LHCN-M2 (cell line): ENCODE measurements around the gene NUP58. TPM values are rescaled to one million over a fixed set of nuclear protein-coding genes. Genes with fewer than 3 reads are reported as not detected.
A peak's percentile ranks its signal among the peaks of the same experiment; 100 is the strongest.

Experiments used
- DNase-seq: peaks from one replicate; pipeline ENCODE4 v3.0.0-alpha.2; 2012; ENCODE audit warnings: low read depth
- polyA plus RNA-seq: library from polyadenylated mRNA; unstranded; fragments of >200 nt; gene quantifications from one replicate; pipeline ENCODE4 v1.2.1, GENCODE V29; 2012; ENCODE audit warnings: missing spikeins
- total RNA-seq: library from RNA; depleted of rRNA; stranded (reverse); fragments of >200 nt; gene quantifications from 2 replicates; pipeline ENCODE4 v1.2.3, GENCODE V29; 2014; rRNA removed

NUP58 gene, protein sequence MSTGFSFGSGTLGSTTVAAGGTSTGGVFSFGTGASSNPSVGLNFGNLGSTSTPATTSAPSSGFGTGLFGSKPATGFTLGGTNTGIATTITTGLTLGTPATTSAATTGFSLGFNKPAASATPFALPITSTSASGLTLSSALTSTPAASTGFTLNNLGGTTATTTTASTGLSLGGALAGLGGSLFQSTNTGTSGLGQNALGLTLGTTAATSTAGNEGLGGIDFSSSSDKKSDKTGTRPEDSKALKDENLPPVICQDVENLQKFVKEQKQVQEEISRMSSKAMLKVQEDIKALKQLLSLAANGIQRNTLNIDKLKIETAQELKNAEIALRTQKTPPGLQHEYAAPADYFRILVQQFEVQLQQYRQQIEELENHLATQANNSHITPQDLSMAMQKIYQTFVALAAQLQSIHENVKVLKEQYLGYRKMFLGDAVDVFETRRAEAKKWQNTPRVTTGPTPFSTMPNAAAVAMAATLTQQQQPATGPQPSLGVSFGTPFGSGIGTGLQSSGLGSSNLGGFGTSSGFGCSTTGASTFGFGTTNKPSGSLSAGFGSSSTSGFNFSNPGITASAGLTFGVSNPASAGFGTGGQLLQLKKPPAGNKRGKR
- 90.0 and 91.1 TPM in 2 replicates for total RNA-seq
- 12.8 TPM for polyA plus RNA-seq

DNA sequence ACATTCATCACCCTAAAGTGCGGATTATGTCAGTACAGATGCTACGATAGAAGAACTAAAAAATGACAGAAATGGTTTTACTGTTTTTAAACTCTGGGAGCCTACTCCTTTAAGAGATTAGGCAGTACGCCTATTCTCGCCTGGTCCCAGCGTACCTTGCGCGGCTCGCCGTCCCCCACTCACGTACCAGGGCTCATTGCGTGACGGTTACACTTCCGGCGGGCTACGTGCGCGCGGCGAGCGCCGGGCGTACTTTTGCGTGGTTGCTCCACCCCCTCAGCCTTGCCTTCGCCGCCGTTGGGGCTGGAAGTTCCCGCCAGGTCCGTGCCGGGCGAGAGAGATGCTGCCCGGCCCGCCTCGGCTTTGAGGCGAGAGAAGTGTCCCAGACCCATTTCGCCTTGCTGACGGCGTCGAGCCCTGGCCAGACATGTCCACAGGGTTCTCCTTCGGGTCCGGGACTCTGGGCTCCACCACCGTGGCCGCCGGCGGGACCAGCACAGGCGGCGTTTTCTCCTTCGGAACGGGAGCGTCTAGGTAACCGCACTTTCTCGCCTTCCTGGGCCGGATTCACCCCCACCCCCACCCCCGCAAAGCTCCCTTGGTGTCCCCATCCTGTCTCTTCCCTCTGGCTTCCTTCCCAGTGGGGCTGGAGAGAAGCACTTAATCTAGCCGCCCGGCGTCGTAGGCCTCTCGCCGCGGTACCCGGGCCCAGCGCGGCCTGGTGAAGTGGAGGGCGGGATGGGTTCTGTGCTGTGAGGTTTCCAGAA is at the start of gene NUP58:
Gene NUP58 (plus strand): TSS at position 279 of the 767 bp plus-strand sequence. CDS start 149 bp downstream, at position 428.
- DNase-seq: peak; percentile 94

DNA sequence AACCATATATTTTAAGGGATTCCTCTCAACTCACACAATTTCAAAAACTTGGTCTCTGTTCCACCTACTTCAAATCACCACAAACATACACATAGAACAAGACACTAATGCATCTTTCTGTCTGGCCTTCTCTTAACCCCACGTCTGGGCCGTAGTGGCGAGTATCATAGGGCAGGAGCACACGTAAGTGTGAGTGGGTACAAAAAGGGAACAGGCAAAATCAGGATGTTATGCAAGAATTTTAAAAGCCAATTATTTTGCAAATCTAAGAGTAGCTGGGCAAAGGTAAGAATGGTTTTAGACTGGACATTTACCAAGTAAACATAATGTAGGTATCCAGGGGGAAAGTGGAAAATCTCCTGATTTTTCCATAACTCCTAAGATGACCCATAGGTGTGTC is 49.2 kb upstream of the NUP58 start:
- DNase-seq: no peak

DNA sequence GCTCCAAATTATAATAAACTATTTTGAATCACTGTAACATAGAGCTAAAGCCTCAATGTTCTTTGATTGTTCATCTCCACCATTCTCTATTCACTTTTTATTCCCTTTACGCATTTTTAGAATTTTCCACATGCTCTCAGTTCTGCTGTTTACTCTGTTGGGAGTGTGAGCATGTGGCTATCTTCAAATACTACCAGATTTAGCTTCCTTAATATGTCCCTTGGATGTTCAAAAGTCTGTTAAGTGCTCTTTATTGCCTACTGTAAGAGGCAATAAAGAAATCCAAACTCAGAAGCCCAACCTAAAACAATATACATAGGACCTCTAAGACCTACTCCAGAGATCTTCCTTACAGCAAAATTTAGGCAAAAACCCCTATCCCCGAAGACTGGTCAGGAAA is 48.7 kb upstream of the NUP58 start:
- no peak for DNase-seq

DNA sequence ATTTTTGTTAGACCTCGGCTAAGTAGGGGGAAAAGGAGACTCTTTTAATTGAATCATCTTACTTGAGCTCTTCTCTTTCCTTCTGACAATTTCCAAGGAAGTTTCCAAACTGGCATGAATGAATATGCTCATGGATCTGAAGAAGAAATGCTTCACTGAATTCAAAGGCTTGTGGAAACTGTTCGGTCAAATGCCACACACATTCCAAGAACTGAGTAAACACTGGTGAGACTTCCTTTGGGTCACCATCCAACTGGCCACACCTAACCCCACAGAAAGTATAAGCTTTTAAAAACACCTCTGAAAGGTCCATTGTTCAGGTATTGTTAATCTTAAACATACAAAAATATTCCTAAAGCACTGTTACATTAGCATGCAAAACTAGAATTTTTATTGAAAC is 47.7 kb upstream of the NUP58 start:
- DNase-seq: no peak

DNA sequence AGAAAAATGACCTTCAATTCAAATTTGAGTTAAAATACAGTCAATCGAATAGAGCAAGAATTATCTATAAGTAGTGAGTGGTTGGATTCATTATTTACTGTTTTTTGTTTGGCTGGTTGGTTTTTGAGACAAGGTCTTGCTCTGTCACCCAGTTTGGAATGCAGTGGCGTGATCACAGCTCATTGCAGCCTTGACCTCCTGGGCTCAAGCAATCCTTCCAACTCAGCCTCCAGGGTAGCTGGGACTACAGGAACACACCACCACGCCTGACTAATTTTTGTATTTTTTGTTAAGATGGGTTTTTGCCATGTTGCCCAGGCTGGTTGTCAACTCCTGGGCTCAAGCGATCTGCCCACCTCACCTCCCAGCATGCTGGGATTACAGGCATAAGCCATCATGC is 39.2 kb upstream of the NUP58 start:
- DNase-seq: no peak

DNA sequence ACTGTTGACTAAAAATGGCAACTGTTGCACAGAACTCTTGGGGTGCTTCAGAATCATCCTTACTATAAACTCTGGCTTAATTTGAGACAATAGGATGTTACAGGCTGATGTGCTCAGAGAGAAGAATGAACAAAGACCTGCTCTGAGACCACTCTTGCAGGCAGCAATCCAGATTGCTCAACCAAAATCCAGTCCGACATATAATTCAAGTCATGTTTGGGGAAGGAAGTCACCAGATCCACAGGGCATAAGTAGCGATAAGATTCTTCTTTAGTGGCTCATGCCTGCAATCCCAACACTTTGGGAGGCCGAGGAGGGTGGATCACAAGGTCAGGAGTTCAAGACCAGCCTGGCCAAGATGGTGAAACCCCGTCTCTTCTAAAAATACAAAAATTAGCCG is 34.7 kb upstream of the NUP58 start:
- DNase-seq: no peak

DNA sequence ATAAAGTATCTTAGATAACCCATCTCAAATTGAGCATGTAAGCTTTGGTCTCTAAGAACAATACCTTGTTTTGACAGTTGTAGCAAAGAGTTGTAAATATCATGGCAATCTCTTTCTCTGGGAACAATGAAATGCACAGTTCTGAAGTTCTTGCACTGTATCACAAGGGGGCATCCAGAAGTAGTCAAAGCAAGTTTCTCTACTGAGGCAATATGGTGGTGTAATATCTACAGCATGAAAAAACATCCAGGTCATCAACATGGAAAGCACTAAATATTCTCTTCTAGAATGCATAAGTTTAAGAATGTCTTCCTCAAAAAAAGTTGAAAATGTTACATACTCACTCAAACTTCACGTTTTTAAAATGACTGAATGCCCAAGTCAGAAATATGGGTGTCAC is 33.7 kb upstream of the NUP58 start:
- DNase-seq: peak; percentile 17

DNA sequence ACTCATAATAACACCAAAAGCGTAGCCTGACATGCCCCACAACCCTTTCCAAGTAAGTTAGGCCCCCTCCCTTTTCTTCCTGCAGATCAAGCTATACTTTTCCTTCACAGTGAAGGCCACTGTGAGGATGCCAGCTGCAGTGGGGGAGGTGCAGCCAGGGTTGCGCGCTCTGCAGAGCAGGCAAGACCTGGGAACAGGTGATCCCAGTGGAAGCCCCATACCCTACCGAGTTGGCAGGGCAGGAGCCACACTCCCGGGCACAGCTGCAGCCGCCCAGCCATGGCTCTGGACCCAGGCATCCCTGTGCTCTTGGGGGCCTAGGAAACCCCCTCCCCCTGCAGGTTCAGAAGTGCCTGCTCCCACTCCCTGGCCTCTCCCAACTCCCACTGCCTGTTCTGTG is 32.9 kb upstream of the NUP58 start:
- DNase-seq: no peak

DNA sequence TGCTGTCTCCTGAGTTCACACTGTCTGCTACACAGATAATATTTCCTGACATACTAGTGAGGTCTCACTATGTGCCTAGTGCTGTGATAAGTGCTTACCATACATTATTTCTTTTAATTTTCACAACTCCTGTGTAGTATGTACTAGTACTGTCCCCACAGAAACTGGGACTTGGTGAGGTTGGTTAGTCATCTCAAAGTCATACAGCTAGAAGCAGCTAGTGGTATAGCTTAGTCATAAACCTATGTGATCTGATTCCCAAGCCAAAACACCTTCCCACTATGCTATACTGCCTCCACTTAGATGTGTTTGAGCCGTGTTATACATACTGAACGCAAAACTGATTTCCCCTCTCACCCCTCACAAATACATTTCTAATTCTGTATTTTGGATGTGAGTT is 24.7 kb upstream of the NUP58 start:
- peak; percentile 27 for DNase-seq

DNA sequence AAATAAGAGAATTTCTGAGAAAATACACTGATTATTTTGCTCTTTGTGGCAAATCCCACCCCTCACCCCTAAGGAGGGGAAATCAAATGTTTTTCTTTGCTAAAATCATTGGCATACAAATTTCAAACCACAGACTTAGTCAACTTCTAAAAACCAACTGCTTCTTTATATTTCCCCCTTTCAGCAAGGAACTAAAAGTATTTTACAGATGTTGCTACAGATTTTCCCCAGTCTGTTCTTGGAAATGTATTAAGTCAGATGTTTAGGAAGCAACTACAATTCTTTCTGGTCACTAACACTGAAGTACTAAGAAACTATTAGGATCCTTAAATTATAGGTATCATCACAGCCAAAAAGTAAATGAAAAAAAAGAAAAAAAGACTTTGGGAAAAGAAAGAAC is 21.0 kb upstream of the NUP58 start:
- no peak for DNase-seq

DNA sequence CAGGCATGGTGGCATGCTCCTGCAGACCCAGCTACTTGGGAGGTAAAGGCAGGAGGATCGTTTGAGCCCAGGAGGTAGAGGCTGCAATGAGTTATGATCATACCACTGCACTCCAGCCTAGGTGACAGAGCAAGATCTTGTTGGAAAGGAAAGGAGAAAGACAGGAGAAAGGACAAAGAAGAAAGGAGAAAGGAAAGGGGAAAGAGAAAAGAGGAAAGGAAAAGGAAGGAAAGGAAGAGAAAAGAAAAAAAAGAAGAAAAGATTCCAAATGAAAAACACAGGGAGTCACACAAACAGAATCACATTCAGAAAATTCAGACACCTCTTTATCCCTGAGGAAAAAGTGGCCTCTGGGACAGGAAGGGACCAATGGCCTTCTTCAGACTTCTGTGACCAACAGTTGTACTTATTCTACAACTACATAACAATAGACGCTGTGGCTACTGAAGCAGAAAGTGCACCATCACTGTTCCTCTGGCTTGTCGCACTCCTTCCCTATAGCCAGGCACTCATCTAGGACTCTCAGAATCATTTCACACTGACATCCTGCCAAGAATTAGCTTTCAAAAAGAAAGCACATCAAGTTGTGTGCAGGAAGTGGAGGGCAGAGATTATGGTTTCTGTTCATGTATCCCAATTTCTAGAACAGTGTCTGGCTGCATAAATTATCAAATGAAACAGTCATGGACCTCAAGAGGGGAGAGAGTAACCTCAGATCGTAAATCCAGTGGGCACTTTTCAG is 20.1 kb upstream of the NUP58 start:
- no peak for DNase-seq

DNA sequence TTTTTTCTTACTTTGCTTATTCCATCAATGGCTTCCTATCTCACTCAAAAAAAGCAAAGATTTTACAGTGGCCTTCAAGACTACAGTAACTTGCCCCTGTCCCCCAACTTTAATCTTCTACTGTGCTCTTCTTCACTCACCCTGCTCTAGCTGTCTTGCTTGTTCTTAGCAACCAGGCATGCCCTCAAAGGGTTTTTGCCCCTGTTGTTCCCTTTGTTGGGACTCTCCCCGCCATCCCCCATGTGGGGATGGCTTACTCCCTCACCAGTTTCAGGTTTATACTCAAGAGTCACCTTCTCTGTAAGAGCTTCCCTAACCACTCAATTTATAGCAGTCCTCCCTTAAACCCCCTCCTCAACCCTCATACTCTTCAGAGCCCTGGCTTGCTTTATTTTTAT is 19.5 kb upstream of the NUP58 start:
- DNase-seq: no peak

DNA sequence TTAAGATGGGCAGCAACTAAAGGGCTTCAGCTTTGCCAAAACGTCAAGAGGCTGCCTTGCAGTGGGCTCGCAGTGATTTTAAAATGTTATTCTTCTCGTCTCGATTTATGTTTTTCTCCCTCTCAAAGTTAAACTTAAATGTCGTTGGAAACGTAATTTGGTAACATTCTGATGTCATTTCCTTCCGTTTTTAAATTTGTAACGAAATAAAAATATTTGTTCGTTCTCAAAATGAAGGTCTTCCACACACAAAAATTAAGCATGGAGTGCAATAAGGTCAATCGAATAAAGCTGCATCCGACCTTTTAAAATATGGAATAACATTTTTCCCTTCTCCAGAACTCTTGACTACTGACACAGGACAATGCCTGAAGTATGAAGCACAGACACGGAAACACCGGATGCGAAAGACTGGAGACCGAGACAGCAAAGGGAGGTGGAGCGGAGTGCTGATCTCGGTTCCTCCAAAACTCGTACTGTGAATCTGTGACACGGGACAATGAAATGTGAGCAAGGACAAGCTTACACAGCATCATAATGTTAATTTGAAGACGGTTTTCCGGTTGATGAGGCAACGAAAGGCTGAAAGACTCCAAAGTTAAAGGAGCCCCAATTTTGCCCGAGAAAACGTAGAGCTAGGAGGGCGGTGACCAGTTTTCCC is 15.0 kb upstream of the NUP58 start:
- peak; percentile 50 for DNase-seq

DNA sequence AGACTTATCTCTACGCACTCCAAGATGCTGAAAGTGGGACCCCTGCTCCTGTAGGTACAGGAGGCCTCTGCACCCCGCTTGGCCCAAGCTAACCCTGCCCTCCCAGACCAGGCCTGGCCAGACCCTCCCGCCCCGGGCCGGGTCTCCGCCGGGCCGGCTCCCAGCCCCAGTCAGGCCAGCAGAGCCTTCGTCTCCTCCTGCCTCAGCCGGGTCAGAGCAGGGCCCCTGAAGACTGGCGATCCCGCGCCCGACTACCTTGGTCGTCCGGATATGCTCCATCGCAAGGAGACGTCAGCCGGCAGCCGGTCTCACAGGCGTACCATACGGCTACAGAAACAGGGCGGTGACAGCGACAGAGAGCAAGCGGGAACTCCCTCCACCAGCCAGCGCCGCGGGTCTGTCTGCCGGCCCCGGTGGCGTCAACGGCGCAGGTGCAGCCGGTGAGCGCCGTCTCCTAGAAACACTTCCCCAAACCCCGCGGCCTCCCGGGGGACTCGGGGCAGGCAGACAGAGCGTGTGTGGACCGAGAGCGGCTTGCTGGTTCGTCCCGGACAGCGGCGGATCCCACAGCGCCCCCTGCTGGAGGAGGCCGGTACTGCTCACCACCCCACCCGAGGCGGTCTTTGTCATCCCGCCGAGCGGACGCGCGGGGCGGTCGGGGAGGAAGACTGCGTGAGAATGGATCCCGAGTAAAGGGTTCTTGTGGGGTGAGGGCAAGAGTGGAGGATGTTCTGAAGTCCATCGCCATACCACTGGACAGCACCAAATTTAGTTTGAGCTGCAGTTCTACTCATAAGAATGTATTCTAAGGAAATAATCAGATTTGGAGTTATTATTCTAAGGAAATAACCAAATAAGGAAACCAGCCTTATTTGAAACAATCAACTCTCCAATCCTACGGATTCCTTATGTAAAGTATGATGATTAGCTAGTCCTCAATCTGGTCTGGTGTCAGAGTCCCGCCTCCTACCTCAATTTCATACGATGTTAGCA is 14.2 kb upstream of the NUP58 start, which contains the start of gene MTMR6:
Gene MTMR6 (minus strand): TSS at position 520 of the 993 bp plus-strand sequence. CDS start 241 bp downstream, at position 279.
- peak; percentile 89 for DNase-seq

DNA sequence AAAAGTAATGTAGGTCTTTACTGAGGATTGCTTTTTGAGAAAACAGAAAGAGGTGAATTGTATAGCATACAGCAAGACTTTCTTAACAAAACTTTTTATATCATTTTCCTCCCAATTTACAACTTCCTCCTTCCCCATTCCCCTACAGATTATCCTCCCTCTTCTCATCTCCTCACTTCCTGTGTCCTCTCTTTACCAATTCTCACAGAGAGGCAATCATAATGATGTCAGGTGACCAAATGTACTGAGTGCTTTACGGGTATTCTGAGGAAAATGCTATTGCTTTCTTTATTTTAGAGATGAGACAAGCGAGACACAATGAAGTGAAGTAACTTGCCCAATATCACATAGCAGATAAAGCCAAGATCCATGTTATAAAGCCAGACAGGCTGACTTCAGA is 12.5 kb upstream of the NUP58 start:
- DNase-seq: no peak

DNA sequence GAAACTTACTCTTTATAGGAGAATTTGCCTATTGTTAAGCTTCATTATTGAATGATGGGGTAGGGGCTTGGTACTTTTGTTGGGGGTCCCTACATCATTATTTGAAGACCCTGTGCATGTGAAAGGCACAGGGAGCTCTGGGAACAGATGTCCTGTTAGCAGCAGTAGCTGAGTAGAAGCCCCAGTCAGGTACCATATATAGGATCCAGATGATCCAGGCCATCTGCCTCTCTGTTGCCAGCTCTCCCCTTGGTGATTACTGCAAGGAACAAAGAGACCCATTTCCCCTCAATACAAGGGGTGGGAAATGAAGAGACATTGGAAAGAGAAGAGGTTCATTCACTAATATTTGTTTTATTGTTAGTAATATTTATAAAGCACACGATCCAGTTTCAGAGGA is 9.7 kb upstream of the NUP58 start:
- DNase-seq: no peak

DNA sequence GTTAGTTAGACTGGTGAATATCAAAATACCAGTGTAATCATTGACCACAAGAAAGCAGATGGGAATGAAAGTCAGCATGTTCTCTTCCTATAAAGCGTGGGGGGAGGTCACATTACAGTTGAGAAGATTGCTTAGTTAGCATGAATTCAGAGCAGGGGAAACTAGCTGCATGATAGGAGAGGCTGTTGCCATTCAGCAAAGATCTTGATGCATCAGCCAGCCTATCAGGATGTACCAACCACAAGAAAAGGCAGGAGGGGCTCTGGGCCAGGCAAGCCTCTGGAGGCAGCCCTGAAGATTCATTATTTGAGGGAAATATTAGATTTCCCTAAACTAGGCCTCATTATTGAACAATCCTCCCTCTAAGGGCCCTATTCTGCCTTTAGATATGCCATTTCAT is 9.1 kb upstream of the NUP58 start:
- peak; percentile 88 for DNase-seq

DNA sequence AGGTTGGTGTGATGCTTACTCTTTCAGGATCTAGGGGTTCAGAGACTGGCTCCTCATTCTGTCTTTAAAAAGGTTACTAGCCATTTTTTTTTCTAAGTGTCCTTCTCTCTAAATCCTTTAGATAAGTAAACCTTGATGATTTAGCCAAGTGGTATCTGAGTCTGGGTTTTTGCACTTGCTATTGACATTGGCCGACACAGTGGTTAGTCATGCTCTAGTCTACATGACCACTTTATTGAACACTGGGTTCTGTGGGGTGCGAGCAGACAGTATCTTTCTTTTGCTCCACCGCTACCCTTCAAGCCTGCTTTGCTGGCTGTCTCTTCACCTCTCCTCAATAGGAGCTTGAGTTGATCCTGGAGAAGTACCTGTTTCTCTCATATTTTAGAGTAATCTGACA is 6.2 kb upstream of the NUP58 start:
- no peak for DNase-seq

DNA sequence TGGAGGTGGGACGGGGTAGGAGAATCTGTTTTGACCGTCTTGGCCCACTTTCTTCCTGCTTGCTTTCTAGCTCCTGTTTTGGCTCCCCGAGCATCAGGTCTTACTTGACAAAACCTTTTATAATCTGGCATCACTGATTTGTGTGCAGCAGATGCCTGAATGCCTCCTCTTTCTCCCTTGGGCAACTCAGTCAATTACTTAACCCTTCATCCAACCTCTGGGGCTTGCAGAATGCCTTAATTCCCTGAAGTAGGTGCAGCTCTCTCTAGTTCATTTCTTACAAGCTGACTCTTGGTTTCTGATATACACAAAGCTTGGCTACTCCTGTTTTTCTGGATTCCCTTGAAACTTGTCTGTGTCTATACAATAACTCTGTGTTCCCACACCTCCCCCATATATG is 5.7 kb upstream of the NUP58 start:
- DNase-seq: no peak

DNA sequence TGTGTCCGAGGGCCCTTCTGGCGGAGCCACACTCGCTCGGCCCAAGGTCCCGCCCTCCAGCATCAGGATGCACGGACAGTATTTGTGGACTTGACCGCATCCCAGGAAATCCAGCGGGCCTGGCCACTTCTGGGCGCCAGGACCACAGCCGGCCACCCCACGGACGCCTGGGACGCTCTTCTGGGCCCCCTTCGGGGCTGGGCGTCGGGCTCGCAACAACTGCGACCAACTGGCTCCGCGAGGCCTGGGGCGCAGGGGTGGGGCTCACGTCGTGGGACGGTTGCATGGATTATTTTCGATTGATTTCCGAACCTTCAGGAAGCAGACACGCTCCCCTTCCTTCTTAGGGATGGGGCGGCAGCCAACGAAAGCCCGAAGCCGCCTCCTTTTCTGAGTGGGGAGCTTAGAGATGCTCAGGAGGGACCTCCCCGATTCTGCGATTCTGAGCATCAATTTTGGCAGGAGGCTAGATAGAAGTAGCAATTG is 521 bp upstream of the NUP58 start:
- DNase-seq: no peak
